ENCODE data around the gene GPC6.

GRCh38 chr13:94063848-94064247 is 837.2 kb downstream of the GPC6 start:
- TF ChIP-seq POLR2AphosphoS5 (IDR thresholded peaks at IDR 0.05; ENCODE audit: low read depth, low read length): no peak
- TF ChIP-seq POLR2A (IDR thresholded peaks at IDR 0.05; ENCODE audit: low read depth, low read length): no peak
- TF ChIP-seq TAF1 (IDR thresholded peaks at IDR 0.05; ENCODE audit: borderline replicate concordance, low read depth, low read length): no peak
